PC-9 (cell line): ENCODE measurements around the gene KIDINS220. TPM values are rescaled to one million over a fixed set of nuclear protein-coding genes. Genes with fewer than 3 reads are reported as not detected.

Source experiments
- BruUV-seq: library from RNA; stranded (reverse); fragments of 400-500 nt; replicated peaks from 2 replicates; lab custom pipeline; 2021; lab: Mats Ljungman, UMichigan
- CTCF ChIA-PET: fragments of 300-600 bp; sonication (Branson Sonifier 250); formaldehyde crosslinking; loops from one replicate; lab custom pipeline; 2022; ENCODE audit warnings: antibody characterized with exemption; lab: Charles Lee
- POLR2A ChIA-PET: fragments of 300-600 bp; sonication (Branson Sonifier 250); formaldehyde crosslinking; loops from one replicate; lab custom pipeline; 2022; ENCODE audit warnings: antibody characterized with exemption; ENCODE audit not compliant: unreplicated experiment; lab: Charles Lee
- DNase-seq, 2 experiments: peaks; one replicate each; pipeline versions ENCODE4 v3.0.0 to v3.0.0-alpha.2; 2015 to 2022; ENCODE audit warnings: mixed read lengths in 1 of 2
- H2AFZ ChIP-seq: fragments of 200-600 bp; sonication (generic); 2 replicates; pipeline ENCODE4 v1.8.1; 2017; ENCODE audit warnings: antibody characterized with exemption
- H3F3A ChIP-seq: fragments of 200-600 bp; sonication (generic); 2 replicates; pipeline ENCODE4 v1.8.1; 2017; ENCODE audit warnings: antibody characterized with exemption, mild to moderate bottlenecking, low read depth; ENCODE audit not compliant: insufficient read depth
- H3K27ac ChIP-seq: fragments of 200-600 bp; sonication (generic); 2 replicates; pipeline ENCODE4 v1.6.1; 2016; ENCODE audit warnings: mixed run types
- H3K27me3 ChIP-seq: fragments of 200-600 bp; sonication (generic); 2 replicates; pipeline ENCODE4 v1.6.1; 2016; ENCODE audit warnings: low read depth, mixed run types; ENCODE audit not compliant: insufficient read depth
- H3K36me3 ChIP-seq: fragments of 200-600 bp; sonication (generic); 2 replicates; pipeline ENCODE4 v1.6.1; 2016; ENCODE audit warnings: low read depth, mixed run types
- H3K4me1 ChIP-seq: fragments of 200-600 bp; sonication (generic); replicated peaks from 2 replicates; pipeline ENCODE4 v1.6.1; 2016; ENCODE audit warnings: mixed run types; ENCODE audit not compliant: insufficient read depth
- H3K4me2 ChIP-seq: fragments of 200-600 bp; sonication (generic); 2 replicates; pipeline ENCODE4 v1.6.1; 2017; ENCODE audit warnings: mixed run types
- H3K4me3 ChIP-seq: fragments of 200-600 bp; sonication (generic); 2 replicates; pipeline ENCODE4 v1.6.1; 2016; ENCODE audit warnings: mixed run types
- H3K79me2 ChIP-seq: fragments of 200-600 bp; sonication (generic); 2 replicates; pipeline ENCODE4 v1.6.1; 2017; ENCODE audit warnings: low read depth, mixed run types
- H3K9me2 ChIP-seq: fragments of 200-600 bp; sonication (generic); 2 replicates; pipeline ENCODE4 v1.8.1; 2017; ENCODE audit warnings: mild to moderate bottlenecking; ENCODE audit not compliant: insufficient read depth
- H3K9me3 ChIP-seq: fragments of 200-600 bp; sonication (generic); 2 replicates; pipeline ENCODE4 v1.8.1; 2016; ENCODE audit warnings: low read depth; ENCODE audit not compliant: insufficient read depth
- H4K20me1 ChIP-seq: fragments of 200-600 bp; sonication (generic); 2 replicates; pipeline ENCODE4 v1.8.1; 2017; ENCODE audit not compliant: insufficient read depth
- EZH2 ChIP-seq: fragments of 200-600 bp; sonication (generic); IDR thresholded peaks from 2 replicates; pipeline ENCODE4 v1.8.0; 2017; ENCODE audit warnings: antibody characterized with exemption, low read depth
- intact Hi-C: fragments of 100-400 bp; cut with micrococcal nuclease; formaldehyde crosslinking; loops from one replicate; pipeline ENCODE4 v1.10.0; 2022; ENCODE audit not compliant: unreplicated experiment
- total RNA-seq: library from RNA; stranded (reverse); gene quantifications from 2 replicates; pipeline ENCODE4 v1.2.3, GENCODE V29; 2021
- TF ChIP-seq, protein P1 (sequence below): fragments of 200-600 bp; sonication (generic); conservative IDR thresholded peaks from 2 replicates; pipeline ENCODE4 v1.6.1; 2017; ENCODE audit warnings: mixed run types, antibody characterized with exemption, mild to moderate bottlenecking, moderate library complexity

Gene KIDINS220
- total RNA-seq, 1 experiment from 2014 or later = 13.9 TPM

DNA sequence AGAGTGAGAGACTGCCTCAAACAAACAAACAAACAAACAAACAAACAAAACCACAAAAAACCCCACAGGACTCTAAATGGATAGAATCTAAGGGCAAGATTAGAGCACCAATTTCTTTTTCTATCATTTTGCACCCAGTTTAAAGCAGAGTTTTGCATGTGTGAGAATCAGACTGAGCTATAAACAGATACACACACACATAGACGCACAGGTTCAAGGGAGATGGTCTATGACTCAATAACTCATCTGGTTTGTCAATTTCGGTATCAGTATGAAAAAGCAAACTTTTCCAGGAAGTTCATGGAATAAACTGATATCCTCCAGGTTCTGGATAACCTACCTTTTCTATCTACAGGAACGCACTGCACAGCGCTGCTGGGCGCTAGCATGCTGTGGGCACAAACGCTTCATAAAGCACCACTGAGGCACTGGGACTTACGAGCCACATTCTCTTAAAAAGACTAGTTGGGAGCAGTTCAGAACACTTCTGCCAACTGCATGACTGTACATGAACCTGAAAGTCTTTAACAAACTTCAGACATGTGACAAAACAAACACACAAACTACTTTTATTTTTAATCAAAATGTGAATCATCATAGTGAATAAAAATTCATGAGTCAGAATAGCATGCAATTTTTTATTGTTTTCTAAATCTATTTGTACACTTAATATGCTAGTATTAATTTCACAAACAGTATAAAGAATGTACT, 109.0 kb downstream of the KIDINS220 start:
- TF ChIP-seq EZH2 = no peak
- TF ChIP-seq, protein P1, sequence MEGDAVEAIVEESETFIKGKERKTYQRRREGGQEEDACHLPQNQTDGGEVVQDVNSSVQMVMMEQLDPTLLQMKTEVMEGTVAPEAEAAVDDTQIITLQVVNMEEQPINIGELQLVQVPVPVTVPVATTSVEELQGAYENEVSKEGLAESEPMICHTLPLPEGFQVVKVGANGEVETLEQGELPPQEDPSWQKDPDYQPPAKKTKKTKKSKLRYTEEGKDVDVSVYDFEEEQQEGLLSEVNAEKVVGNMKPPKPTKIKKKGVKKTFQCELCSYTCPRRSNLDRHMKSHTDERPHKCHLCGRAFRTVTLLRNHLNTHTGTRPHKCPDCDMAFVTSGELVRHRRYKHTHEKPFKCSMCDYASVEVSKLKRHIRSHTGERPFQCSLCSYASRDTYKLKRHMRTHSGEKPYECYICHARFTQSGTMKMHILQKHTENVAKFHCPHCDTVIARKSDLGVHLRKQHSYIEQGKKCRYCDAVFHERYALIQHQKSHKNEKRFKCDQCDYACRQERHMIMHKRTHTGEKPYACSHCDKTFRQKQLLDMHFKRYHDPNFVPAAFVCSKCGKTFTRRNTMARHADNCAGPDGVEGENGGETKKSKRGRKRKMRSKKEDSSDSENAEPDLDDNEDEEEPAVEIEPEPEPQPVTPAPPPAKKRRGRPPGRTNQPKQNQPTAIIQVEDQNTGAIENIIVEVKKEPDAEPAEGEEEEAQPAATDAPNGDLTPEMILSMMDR = no peak
- no peak for DNase-seq
- Histone ChIP-seq H4K20me1 (no peaks in the 10 kb centered on the region), H3K36me3 (peaks cover 10% of the 10 kb centered on the region; the same call in 1 of the 2 replicates), H3K4me3 (no peak overlapping the region), H3K4me1 (no peaks in the 10 kb centered on the region), H2AFZ (no peak overlapping the region), H3K9me2 (no peaks in the 10 kb centered on the region), H3F3A (no peaks in the 10 kb centered on the region), H3K79me2 (no peaks in the 10 kb centered on the region), H3K9me3 (no peaks in the 10 kb centered on the region), H3K27ac (no peak overlapping the region), H3K27me3 (no peaks in the 10 kb centered on the region), H3K4me2 (no peak overlapping the region)
- BruUV-seq = no TSS peak
- CTCF ChIA-PET = no interaction called here
- intact Hi-C loops = no loop called here
- POLR2A ChIA-PET = no interaction called here

DNA sequence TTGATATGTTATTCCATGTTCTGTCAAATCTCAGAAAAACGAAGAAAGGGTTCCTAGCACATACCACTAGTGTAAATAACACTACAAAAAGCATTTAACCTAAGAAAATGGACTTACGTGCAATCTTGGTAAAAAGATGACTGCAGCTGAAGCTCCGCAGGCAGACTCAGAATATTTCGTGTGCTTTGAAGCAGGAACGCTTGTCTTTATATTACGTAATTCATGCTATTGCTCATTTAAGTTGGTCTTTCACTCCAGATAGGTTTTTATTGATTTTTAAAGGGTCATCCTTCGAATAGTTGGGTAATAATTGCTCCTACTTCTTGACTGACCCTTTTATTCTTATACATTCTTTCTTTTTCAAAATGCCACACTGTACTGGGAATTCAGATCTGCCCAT, 111.6 kb downstream of the KIDINS220 start:
- H3K4me3 ChIP-seq = no peak overlapping the region

DNA sequence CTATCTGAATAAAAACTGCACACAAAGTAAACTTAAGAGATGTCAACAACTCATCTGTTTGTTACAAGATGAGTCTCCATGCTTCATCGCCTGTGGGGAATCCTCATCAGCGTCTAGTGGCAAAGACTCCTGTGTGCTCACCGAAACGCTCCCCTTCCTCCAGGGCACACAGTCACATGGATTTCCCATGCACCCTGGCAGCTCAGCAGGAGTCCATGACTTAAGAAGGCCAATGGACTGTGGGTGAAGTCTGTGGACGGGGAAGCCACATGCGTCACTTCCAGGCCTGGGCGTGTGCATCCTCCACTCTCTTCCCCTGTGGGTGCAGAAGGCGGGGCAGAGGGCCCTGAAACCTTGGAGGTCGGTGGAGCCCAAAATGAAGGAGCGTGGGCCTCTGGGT, 114.4 kb downstream of the KIDINS220 start:
- CTCF ChIA-PET = no interaction called here

More for the DNA sequence above, 111.6 kb downstream of the KIDINS220 start:
- 0 out of 2 replicates have a peak, but pooled peaks cover 2% of the 10 kb centered on the region for H3K36me3 ChIP-seq
- no peaks in the 10 kb centered on the region for H3K79me2 ChIP-seq
- no peak overlapping the region for H3K4me2 ChIP-seq
- no peak for DNase-seq
- H2AFZ ChIP-seq = no peak overlapping the region
- no peaks in the 10 kb centered on the region for H4K20me1 ChIP-seq
- H3K4me1 ChIP-seq = no peaks in the 10 kb centered on the region
- no peaks in the 10 kb centered on the region for H3F3A ChIP-seq
- TF ChIP-seq, protein P1 = no peak
- no peak for TF ChIP-seq EZH2
- intact Hi-C loops = no loop called here
- ChIA-PET CTCF (no interaction called here), POLR2A (no interaction called here)
- H3K27ac ChIP-seq = no peak overlapping the region
- H3K9me2 ChIP-seq = no peaks in the 10 kb centered on the region
- no TSS peak for BruUV-seq
- H3K9me3 ChIP-seq = no peaks in the 10 kb centered on the region
- no peaks in the 10 kb centered on the region for H3K27me3 ChIP-seq

More for the DNA sequence above, 114.4 kb downstream of the KIDINS220 start:
- no peak for TF ChIP-seq EZH2
- Histone ChIP-seq H3K27me3 (no peaks in the 10 kb centered on the region), H4K20me1 (no peaks in the 10 kb centered on the region), H3K4me3 (no peak overlapping the region), H3K79me2 (no peaks in the 10 kb centered on the region), H3K36me3 (no peaks in the 10 kb centered on the region), H3K9me3 (no peaks in the 10 kb centered on the region), H3K27ac (no peak overlapping the region), H3K4me1 (no peaks in the 10 kb centered on the region), H2AFZ (no peak overlapping the region), H3K4me2 (no peak overlapping the region), H3F3A (no peaks in the 10 kb centered on the region), H3K9me2 (no peaks in the 10 kb centered on the region)
- DNase-seq = no peak
- intact Hi-C loops = no loop called here
- no TSS peak for BruUV-seq
- POLR2A ChIA-PET = no interaction called here
